Measurements from ENCODE around the gene CEACAM6. TPM values are rescaled to one million over a fixed set of nuclear protein-coding genes. Genes with fewer than 3 reads are reported as not detected.

The CEACAM6 gene
- total and polyA plus RNA-seq, 2 experiments from 2014 or later: not detected

GRCh38 chr19:41711376-41712261 is 43.7 kb upstream of the CEACAM6 start:
- ATAC-seq: no peak
- no peak overlapping the region for H3K27ac ChIP-seq (ENCODE audit: low read depth)
- H3K4me1 ChIP-seq (ENCODE audit: insufficient read depth): no peaks in the 10 kb centered on the region
- no peak overlapping the region for H3K4me3 ChIP-seq
- Mint-ChIP-seq H3K27me3 (ENCODE audit: insufficient read depth, low read depth, poor library complexity) (peaks cover 11% of the 10 kb centered on the region), H3K4me3 (no peak overlapping the region), H3K27ac (no peak overlapping the region), H3K36me3 (ENCODE audit: low read depth) (no peaks in the 10 kb centered on the region), H3K9me3 (no peaks in the 10 kb centered on the region), H3K4me1 (peaks cover 2% of the 10 kb centered on the region; the same call in 1 of the 3 replicates)
- no peaks in the 10 kb centered on the region for H3K36me3 ChIP-seq (ENCODE audit: insufficient read depth)
- H3K27me3 ChIP-seq (ENCODE audit: insufficient read depth): no peaks in the 10 kb centered on the region
- TF ChIP-seq STAT1 (IDR thresholded peaks at IDR 0.05; ENCODE audit: unreplicated experiment) (no peak), JUNB (IDR thresholded peaks at IDR 0.05; ENCODE audit: unreplicated experiment) (no peak), ETS1 (IDR thresholded peaks at IDR 0.05) (no peak), NANOG (IDR thresholded peaks at IDR 0.05; ENCODE audit: borderline replicate concordance) (no peak), ZNF331 (CRISPR knock-in tag; IDR thresholded peaks at IDR 0.05; ENCODE audit: low read depth) (no peak), EZH2 (IDR thresholded peaks at IDR 0.05; ENCODE audit: low read depth, unreplicated experiment) (no peak), ZNF114 (CRISPR knock-in tag; IDR thresholded peaks at IDR 0.05) (no peak), POLR2AphosphoS5 (IDR thresholded peaks at IDR 0.05; ENCODE audit: low read depth) (no peak)
- no peaks in the 10 kb centered on the region for H3K79me2 ChIP-seq (replicated peaks; ENCODE audit: insufficient read depth)
- no peaks in the 10 kb centered on the region for H3F3A ChIP-seq (replicated peaks; ENCODE audit: low read depth)
- H2AFZ ChIP-seq: no peak overlapping the region
- H3K9me2 ChIP-seq (ENCODE audit: insufficient read depth): no peaks in the 10 kb centered on the region
- H3K4me2 ChIP-seq: no peak overlapping the region
- H4K20me1 ChIP-seq (replicated peaks; ENCODE audit: insufficient read depth): no peaks in the 10 kb centered on the region
- DNase-seq (ENCODE audit: low spot score): no peak

DNA sequence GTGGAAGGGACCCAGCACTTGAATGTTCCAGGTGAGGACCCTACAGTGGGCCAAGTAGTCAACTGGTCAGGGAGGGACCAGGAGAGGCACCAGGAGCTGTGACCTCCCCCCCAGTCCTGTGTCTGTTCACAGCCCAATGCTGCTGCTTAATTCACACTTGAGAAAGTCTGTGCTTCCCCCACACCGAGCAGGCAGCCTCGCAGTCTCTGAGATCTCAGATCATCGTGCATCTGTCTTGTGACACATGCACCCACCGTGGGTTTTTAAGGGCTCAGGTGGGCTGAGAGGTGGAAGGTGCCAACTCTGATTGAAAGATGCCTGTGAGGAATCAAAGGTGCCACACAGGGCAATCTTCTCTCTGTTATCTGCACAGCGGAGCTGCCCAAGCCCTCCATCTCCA is 40.7 kb upstream of the CEACAM6 start:
- H3K4me3 ChIP-seq: no peak overlapping the region
- Mint-ChIP-seq H3K27me3 (ENCODE audit: insufficient read depth, low read depth, poor library complexity) (peaks cover 4% of the 10 kb centered on the region), H3K4me1 (no peaks in the 10 kb centered on the region), H3K27ac (no peak overlapping the region), H3K4me3 (no peak overlapping the region), H3K9me3 (no peaks in the 10 kb centered on the region; the same call in 2 of the 3 replicates), H3K36me3 (ENCODE audit: low read depth) (no peaks in the 10 kb centered on the region)
- no peak overlapping the region for H3K4me2 ChIP-seq
- no peak overlapping the region for H2AFZ ChIP-seq
- H3K4me1 ChIP-seq (ENCODE audit: insufficient read depth): no peaks in the 10 kb centered on the region
- no peaks in the 10 kb centered on the region for H3K9me2 ChIP-seq (ENCODE audit: insufficient read depth)
- no peaks in the 10 kb centered on the region for H3K36me3 ChIP-seq (ENCODE audit: insufficient read depth)
- no peaks in the 10 kb centered on the region for H4K20me1 ChIP-seq (replicated peaks; ENCODE audit: insufficient read depth)
- DNase-seq (ENCODE audit: low spot score) (no peak), ATAC-seq (no peak)
- TF ChIP-seq JUNB (IDR thresholded peaks at IDR 0.05; ENCODE audit: unreplicated experiment): no peak
- TF ChIP-seq ZNF331 (CRISPR knock-in tag; IDR thresholded peaks at IDR 0.05; ENCODE audit: low read depth): no peak
- no peak for TF ChIP-seq ETS1 (IDR thresholded peaks at IDR 0.05)
- no peak for TF ChIP-seq EZH2phosphoT487 (IDR thresholded peaks at IDR 0.05; ENCODE audit: unreplicated experiment)
- TF ChIP-seq CREB1 (CRISPR knock-in tag; IDR thresholded peaks at IDR 0.05; ENCODE audit: low read depth): no peak
- TF ChIP-seq, protein P1, sequence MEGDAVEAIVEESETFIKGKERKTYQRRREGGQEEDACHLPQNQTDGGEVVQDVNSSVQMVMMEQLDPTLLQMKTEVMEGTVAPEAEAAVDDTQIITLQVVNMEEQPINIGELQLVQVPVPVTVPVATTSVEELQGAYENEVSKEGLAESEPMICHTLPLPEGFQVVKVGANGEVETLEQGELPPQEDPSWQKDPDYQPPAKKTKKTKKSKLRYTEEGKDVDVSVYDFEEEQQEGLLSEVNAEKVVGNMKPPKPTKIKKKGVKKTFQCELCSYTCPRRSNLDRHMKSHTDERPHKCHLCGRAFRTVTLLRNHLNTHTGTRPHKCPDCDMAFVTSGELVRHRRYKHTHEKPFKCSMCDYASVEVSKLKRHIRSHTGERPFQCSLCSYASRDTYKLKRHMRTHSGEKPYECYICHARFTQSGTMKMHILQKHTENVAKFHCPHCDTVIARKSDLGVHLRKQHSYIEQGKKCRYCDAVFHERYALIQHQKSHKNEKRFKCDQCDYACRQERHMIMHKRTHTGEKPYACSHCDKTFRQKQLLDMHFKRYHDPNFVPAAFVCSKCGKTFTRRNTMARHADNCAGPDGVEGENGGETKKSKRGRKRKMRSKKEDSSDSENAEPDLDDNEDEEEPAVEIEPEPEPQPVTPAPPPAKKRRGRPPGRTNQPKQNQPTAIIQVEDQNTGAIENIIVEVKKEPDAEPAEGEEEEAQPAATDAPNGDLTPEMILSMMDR (conservative IDR thresholded peaks at IDR 0.05; ENCODE audit: low read depth in 2 of 2): no peak
- TF ChIP-seq, protein P2, sequence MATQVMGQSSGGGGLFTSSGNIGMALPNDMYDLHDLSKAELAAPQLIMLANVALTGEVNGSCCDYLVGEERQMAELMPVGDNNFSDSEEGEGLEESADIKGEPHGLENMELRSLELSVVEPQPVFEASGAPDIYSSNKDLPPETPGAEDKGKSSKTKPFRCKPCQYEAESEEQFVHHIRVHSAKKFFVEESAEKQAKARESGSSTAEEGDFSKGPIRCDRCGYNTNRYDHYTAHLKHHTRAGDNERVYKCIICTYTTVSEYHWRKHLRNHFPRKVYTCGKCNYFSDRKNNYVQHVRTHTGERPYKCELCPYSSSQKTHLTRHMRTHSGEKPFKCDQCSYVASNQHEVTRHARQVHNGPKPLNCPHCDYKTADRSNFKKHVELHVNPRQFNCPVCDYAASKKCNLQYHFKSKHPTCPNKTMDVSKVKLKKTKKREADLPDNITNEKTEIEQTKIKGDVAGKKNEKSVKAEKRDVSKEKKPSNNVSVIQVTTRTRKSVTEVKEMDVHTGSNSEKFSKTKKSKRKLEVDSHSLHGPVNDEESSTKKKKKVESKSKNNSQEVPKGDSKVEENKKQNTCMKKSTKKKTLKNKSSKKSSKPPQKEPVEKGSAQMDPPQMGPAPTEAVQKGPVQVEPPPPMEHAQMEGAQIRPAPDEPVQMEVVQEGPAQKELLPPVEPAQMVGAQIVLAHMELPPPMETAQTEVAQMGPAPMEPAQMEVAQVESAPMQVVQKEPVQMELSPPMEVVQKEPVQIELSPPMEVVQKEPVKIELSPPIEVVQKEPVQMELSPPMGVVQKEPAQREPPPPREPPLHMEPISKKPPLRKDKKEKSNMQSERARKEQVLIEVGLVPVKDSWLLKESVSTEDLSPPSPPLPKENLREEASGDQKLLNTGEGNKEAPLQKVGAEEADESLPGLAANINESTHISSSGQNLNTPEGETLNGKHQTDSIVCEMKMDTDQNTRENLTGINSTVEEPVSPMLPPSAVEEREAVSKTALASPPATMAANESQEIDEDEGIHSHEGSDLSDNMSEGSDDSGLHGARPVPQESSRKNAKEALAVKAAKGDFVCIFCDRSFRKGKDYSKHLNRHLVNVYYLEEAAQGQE (IDR thresholded peaks at IDR 0.05; ENCODE audit: unreplicated experiment): no peak
- TF ChIP-seq ZNF114 (CRISPR knock-in tag; IDR thresholded peaks at IDR 0.05): no peak
- TF ChIP-seq NANOG (IDR thresholded peaks at IDR 0.05; ENCODE audit: borderline replicate concordance): no peak
- TF ChIP-seq EZH2 (IDR thresholded peaks at IDR 0.05; ENCODE audit: low read depth, unreplicated experiment): no peak
- no peak for TF ChIP-seq STAT1 (IDR thresholded peaks at IDR 0.05; ENCODE audit: unreplicated experiment)
- TF ChIP-seq POLR2AphosphoS5 (IDR thresholded peaks at IDR 0.05; ENCODE audit: low read depth): no peak
- H3F3A ChIP-seq (replicated peaks; ENCODE audit: low read depth): no peaks in the 10 kb centered on the region
- H3K27me3 ChIP-seq (ENCODE audit: insufficient read depth): no peaks in the 10 kb centered on the region
- no peak overlapping the region for H3K27ac ChIP-seq (ENCODE audit: low read depth)
- no peaks in the 10 kb centered on the region for H3K79me2 ChIP-seq (replicated peaks; ENCODE audit: insufficient read depth)

Measured in GM23338 (cell line).